Muscle of back (tissue), 11 donors: ENCODE results near the gene SP9. TPM values are rescaled to one million over a fixed set of nuclear protein-coding genes. Genes with fewer than 3 reads are reported as not detected.
"Not testable (repeated sequence)": the region's sequence is repeated elsewhere in the genome, so short reads cannot be mapped to it uniquely, and the experiment has no call there.

Experiments
- DNase-seq, 3 donors: peaks; one replicate each; pipeline versions ENCODE4 v3.0.0 to v3.0.0-alpha.2; 2013
- polyA plus RNA-seq, 10 donors: library from polyadenylated mRNA; unstranded; fragments of 120-200 nt; gene quantifications; one replicate each; pipeline ENCODE4 v1.2.1, GENCODE V29; 2013; ENCODE audit not compliant: insufficient read length in 10 of 10

The SP9 gene
- polyA plus RNA-seq, 10 donors, result 0.05 to 2.4 (median 0.37) TPM

GRCh38 chr2:174343623-174344455 is 9.1 kb downstream of the SP9 start:
- DNase-seq, result no peak

- peak in 1 of 3 donors; percentile 59 for DNase-seq
These were observed 10.1 kb downstream of the SP9 start for GRCh38 chr2:174344716-174345461.

- DNase-seq, result no peak
These were observed 15.3 kb downstream of the SP9 start for GRCh38 chr2:174350018-174350417.

- DNase-seq, result no peak
These were observed 15.9 kb downstream of the SP9 start for GRCh38 chr2:174350593-174351181.

- DNase-seq, result no peak
These were observed 18.2 kb downstream of the SP9 start for GRCh38 chr2:174353004-174353403.

- DNase-seq, result no peak
These were observed 21.6 kb downstream of the SP9 start for GRCh38 chr2:174356347-174356746.

- not testable (repeated sequence) for DNase-seq
These were observed 24.9 kb downstream of the SP9 start for GRCh38 chr2:174359663-174360062.

GRCh38 chr2:174362949-174363348 is 28.2 kb downstream of the SP9 start:
- no peak for DNase-seq

GRCh38 chr2:174363492-174364225 is 28.9 kb downstream of the SP9 start:
- not testable (repeated sequence) for DNase-seq

- no peak for DNase-seq
These were observed 29.9 kb downstream of the SP9 start for GRCh38 chr2:174364628-174365027.

GRCh38 chr2:174365571-174365970 is 30.8 kb downstream of the SP9 start:
- DNase-seq, result no peak

GRCh38 chr2:174368691-174369090 is 33.9 kb downstream of the SP9 start:
- DNase-seq, result no peak

- no peak for DNase-seq
These were observed 42.2 kb downstream of the SP9 start for GRCh38 chr2:174376967-174377366.

- no peak for DNase-seq
These were observed 49.0 kb downstream of the SP9 start for GRCh38 chr2:174383796-174384195.

- no peak for DNase-seq
These were observed 50.4 kb downstream of the SP9 start for GRCh38 chr2:174385201-174385600.

Other genes with a start within 250 kb of the SP9 start
- 100 to 1,000 TPM; 179 to 312 (median 227) TPM for gene OLA1, start 86.4 kb upstream of the SP9 start, polyA plus RNA-seq
- gene SCRN3, start 60.8 kb downstream of the SP9 start, polyA plus RNA-seq, result 10 to 100 TPM; 26.2 to 37.5 (median 31.2) TPM
- gene GPR155, start 152.1 kb downstream of the SP9 start, polyA plus RNA-seq, result 1 to 10 TPM; 2.2 to 6.1 (median 4.4) TPM